C4-2B (cell line): Measurements from ENCODE around the gene CCDC51.

Experiments
- ZFX ChIP-seq: fragments of 450-650 bp; IDR thresholded peaks from 2 replicates; pipeline ENCODE4 v1.6.1; 2017
- TF ChIP-seq, protein P1 (sequence below): fragments of 450-650 bp; conservative IDR thresholded peaks from 2 replicates; pipeline ENCODE4 v1.5.1; 2017; ENCODE audit warnings: mild to moderate bottlenecking

DNA sequence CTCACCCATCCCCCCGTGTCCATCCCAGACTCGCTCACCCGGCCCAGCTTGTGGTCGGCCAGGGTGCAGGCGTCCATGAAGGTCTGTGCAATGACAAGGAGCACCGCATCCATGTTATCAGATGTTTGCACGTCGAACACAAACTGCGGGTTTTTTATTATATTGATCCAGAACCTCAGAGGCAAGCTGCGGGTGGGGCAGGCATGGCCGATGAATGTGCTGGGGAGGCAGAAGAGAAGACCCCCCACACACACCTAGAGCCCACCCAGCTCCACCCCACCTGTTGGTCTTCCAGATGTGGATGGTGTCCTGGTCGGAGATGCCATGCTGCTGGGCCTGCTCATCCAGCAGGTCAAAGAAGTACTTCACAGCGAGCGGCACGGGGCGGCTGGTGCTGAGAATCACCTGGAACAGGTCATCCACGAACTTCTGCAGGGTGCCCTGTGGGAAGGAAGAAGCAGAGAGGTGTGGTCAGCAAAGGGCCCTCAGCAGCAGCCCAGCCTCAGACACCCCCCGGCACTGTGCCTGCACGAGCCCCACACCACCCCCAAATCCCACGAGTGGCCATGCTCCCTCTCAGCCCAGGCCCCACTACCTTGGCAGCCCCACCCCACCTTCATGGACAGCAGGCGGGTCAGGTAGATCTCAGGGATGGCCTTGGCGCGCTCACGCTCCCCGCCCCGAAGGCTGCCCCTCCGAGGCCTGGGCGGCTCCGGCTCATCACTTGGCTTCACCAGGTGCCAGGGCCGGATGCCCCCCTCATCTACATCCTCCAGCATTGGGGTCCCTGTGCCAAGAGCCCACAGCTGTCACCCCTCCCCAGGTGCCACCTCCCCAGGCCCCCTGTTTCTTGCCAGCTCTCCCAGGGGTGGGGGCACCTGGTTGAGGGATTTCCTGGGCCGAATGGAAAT, 30.4 kb downstream of the CCDC51 start:
- TF ChIP-seq, protein P1, sequence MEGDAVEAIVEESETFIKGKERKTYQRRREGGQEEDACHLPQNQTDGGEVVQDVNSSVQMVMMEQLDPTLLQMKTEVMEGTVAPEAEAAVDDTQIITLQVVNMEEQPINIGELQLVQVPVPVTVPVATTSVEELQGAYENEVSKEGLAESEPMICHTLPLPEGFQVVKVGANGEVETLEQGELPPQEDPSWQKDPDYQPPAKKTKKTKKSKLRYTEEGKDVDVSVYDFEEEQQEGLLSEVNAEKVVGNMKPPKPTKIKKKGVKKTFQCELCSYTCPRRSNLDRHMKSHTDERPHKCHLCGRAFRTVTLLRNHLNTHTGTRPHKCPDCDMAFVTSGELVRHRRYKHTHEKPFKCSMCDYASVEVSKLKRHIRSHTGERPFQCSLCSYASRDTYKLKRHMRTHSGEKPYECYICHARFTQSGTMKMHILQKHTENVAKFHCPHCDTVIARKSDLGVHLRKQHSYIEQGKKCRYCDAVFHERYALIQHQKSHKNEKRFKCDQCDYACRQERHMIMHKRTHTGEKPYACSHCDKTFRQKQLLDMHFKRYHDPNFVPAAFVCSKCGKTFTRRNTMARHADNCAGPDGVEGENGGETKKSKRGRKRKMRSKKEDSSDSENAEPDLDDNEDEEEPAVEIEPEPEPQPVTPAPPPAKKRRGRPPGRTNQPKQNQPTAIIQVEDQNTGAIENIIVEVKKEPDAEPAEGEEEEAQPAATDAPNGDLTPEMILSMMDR: no peak
- no peak for TF ChIP-seq ZFX
